Measurements from ENCODE around the gene RPL35. TPM values are rescaled to one million over a fixed set of nuclear protein-coding genes. Genes with fewer than 3 reads are reported as not detected.

RPL35 gene
- 1,000 to 10,000 TPM; 1,539 to 1,574 TPM for total RNA-seq

GRCh38 chr9:124861342-124862229 lies at the start of gene RPL35, which contains the start of gene ARPC5L:
TSS of gene RPL35 (minus strand) at chr9:124861957. CDS start at chr9:124861912, 45 bp downstream.
TSS of gene ARPC5L (plus strand) at chr9:124862130. CDS start at chr9:124869291, 7,161 bp downstream.

DNA sequence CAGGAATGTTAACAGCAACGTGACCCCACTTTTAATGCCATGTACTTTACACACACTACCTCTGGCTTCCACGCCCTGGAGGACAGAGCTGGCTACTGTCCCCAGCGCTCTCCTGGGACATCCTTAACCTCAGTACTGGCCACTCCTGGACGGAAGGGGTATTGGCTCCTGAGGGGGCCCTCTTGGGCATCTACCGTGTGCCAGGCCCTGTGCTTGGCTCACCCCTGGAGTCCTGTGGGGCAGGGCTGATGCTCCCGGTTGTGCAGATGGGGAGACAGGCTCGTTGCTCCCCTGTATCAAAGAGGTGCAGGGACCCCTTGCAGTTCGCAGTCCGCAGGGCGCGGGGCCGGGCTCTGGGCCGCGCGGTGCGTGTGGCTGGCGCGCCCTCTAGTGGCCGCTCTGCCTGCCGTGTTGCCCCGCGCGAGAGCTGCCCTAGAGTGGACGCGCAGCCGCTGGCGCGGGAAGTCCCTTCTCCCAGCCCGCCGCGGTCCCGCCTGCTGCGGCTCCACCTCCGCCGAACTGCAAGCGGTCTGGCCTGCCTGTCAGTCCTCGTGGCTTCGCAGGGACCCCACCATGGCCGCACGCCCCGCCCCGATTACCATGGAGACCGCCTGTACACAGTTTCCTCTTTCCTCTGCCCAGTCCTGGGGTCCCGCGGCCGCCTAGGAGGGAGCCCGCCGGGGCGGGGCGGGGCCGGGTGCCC lies 8.8 kb downstream of the RPL35 start, which contains the start of gene WDR38:
Gene WDR38 (plus strand): TSS at position 632 of the 703 bp plus-strand sequence. CDS start 72 bp downstream, outside the sequence.

Other genes starting within 250 kb of the RPL35 start
- gene NR6A1, start 90.6 kb downstream of the RPL35 start, total RNA-seq = under 1 TPM; 0.19 to 0.50 TPM
- not detected for gene OLFML2A, start 84.8 kb downstream of the RPL35 start, total RNA-seq
- not detected for gene WDR38, start 8.5 kb downstream of the RPL35 start, total RNA-seq
- 10 to 100 TPM; 59.5 TPM for gene ARPC5L, start 173 bp upstream of the RPL35 start, total RNA-seq
- gene GOLGA1, start 79.1 kb upstream of the RPL35 start, total RNA-seq = 10 to 100 TPM; 16.9 to 17.4 TPM

Measured in activated naive CD4-positive, alpha-beta T cell treated with anti-CD3 and anti-CD28 coated beads, Interleukin-2, amount 10 ng/mL, durations not matched to agents 5 hours and 36 hours (primary cell).